Trophoblast cell (in vitro differentiated cells and primary cell): ENCODE measurements around the gene MYO1D.

Experiments
- DNase-seq, 2 donors: peaks; one replicate each; pipeline ENCODE4 v3.0.0-alpha.2; 2016
- H2AFZ ChIP-seq: 2 replicates; pipeline ENCODE4 v1.6.1; 2013; ENCODE audit warnings: low read length, moderate library complexity, mild to moderate bottlenecking; ENCODE audit not compliant: insufficient read depth, poor library complexity
- H2AK5ac ChIP-seq: 2 replicates; pipeline ENCODE4 v1.6.1; 2013; ENCODE audit warnings: mild to moderate bottlenecking, low read length
- H2BK120ac ChIP-seq: 2 replicates; pipeline ENCODE4 v1.6.1; 2013; ENCODE audit warnings: low read length, mild to moderate bottlenecking, moderate library complexity; ENCODE audit not compliant: insufficient read depth, poor library complexity
- H2BK12ac ChIP-seq: 2 replicates; pipeline ENCODE4 v1.6.1; 2013; ENCODE audit warnings: mild to moderate bottlenecking, low read length, moderate library complexity
- H2BK5ac ChIP-seq: 2 replicates; pipeline ENCODE4 v1.6.1; 2013; ENCODE audit warnings: low read length, low read depth, moderate library complexity, mild to moderate bottlenecking; ENCODE audit not compliant: poor library complexity
- H3K14ac ChIP-seq: 2 replicates; pipeline ENCODE4 v1.6.1; 2013; ENCODE audit warnings: mild to moderate bottlenecking, low read length
- H3K18ac ChIP-seq: 2 replicates; pipeline ENCODE4 v1.6.1; 2013; ENCODE audit warnings: mild to moderate bottlenecking, low read length
- H3K23ac ChIP-seq: 2 replicates; pipeline ENCODE4 v1.6.1; 2013; ENCODE audit warnings: low read length
- H3K27ac ChIP-seq: 2 replicates; pipeline ENCODE4 v1.5.1; 2013; ENCODE audit warnings: low read depth, mild to moderate bottlenecking, inconsistent platforms, low read length, moderate library complexity
- H3K27me3 ChIP-seq: 2 replicates; pipeline ENCODE4 v1.6.1; 2013; ENCODE audit warnings: inconsistent platforms, mild to moderate bottlenecking, low read length, moderate library complexity; ENCODE audit not compliant: insufficient read depth
- H3K36me3 ChIP-seq, 2 experiments: 1 replicate in 1 of 2; 2 replicates in 1 of 2; pipeline ENCODE4 v1.6.1; 2013; ENCODE audit warnings: low read length in 2 of 2, mild to moderate bottlenecking in 2 of 2, moderate library complexity in 1 of 2; ENCODE audit not compliant: insufficient read depth in 2 of 2, control insufficient read depth in 1 of 2
- H3K4ac ChIP-seq: 2 replicates; pipeline ENCODE4 v1.6.1; 2013; ENCODE audit warnings: low read depth, mild to moderate bottlenecking, low read length, moderate library complexity
- H3K4me1 ChIP-seq, 2 experiments: 1 replicate in 1 of 2; 2 replicates in 1 of 2; pipeline ENCODE4 v1.6.1; 2013; ENCODE audit warnings: low read length in 2 of 2, mild to moderate bottlenecking in 2 of 2, moderate library complexity in 1 of 2; ENCODE audit not compliant: insufficient read depth in 2 of 2, control insufficient read depth in 1 of 2
- H3K4me2 ChIP-seq: 2 replicates; pipeline ENCODE4 v1.6.1; 2013; ENCODE audit warnings: inconsistent platforms, mild to moderate bottlenecking, low read length, moderate library complexity
- H3K4me3 ChIP-seq: 2 replicates; pipeline ENCODE4 v1.5.1; 2013; ENCODE audit warnings: mild to moderate bottlenecking, low read depth, low read length, inconsistent platforms
- H3K79me1 ChIP-seq: one replicate; pipeline ENCODE4 v1.6.1; 2013; ENCODE audit warnings: low read length
- H3K79me2 ChIP-seq: 2 replicates; pipeline ENCODE4 v1.6.1; 2013; ENCODE audit warnings: low read length, mild to moderate bottlenecking; ENCODE audit not compliant: control insufficient read depth, insufficient read depth, poor library complexity
- H3K9ac ChIP-seq: 2 replicates; pipeline ENCODE4 v1.6.1; 2013; ENCODE audit warnings: mild to moderate bottlenecking, low read length
- H3K9me3 ChIP-seq: 2 replicates; pipeline ENCODE4 v1.6.1; 2013; ENCODE audit warnings: low read depth, mild to moderate bottlenecking, control low read depth, inconsistent platforms, low read length; ENCODE audit not compliant: insufficient read depth
- H4K12ac ChIP-seq: 2 replicates; pipeline ENCODE4 v1.6.1; 2013; ENCODE audit warnings: low read depth, mild to moderate bottlenecking, low read length, moderate library complexity
- H4K8ac ChIP-seq: 2 replicates; pipeline ENCODE4 v1.6.1; 2013; ENCODE audit warnings: low read depth, mild to moderate bottlenecking, low read length, moderate library complexity
- H4K91ac ChIP-seq: one replicate; pipeline ENCODE4 v1.6.1; 2013; ENCODE audit warnings: low read depth, mild to moderate bottlenecking, low read length, moderate library complexity
- WGBS: extraction: QIAGEN DNeasy Blood & Tissue Kit; methylation state at CpG from one replicate; pipeline ENCODE4 v1.1.7; 2013; ENCODE audit warnings: missing lambda C conversion rate; ENCODE audit not compliant: insufficient read length, insufficient coverage; ENCODE audit errors: extremely low coverage; 5-methylcytosine and 5-hydroxymethylcytosine counted together

The MYO1D gene

GRCh38 chr17:32498391-32498790 is 378.5 kb downstream of the MYO1D start:
- Histone ChIP-seq H2BK5ac (no peak overlapping the region), H2AK5ac (no peak overlapping the region), H3K14ac (no peak overlapping the region), H3K9ac (no peak overlapping the region), H3K79me1 (no peaks in the 10 kb centered on the region), H2BK120ac (no peak overlapping the region), H4K12ac (no peak overlapping the region), H3K79me2 (no peaks in the 10 kb centered on the region), H3K4ac (no peak overlapping the region), H3K27ac (no peak overlapping the region), H3K18ac (no peak overlapping the region), H3K27me3 (no peaks in the 10 kb centered on the region), H3K9me3 (no peaks in the 10 kb centered on the region), H3K4me1 (peaks cover 4 to 8% of the 10 kb centered on the region in 2 experiments), H4K91ac (no peak overlapping the region), H2BK12ac (no peak overlapping the region), H4K8ac (no peak overlapping the region), H3K4me3 (no peak overlapping the region), H3K23ac (no peak overlapping the region), H3K4me2 (no peak overlapping the region), H2AFZ (no peak overlapping the region), H3K36me3 (no peaks in the 10 kb centered on the region)
- no CpG with 5 or more reads among the region's 9 CpGs for WGBS
- DNase-seq, result no peak

DNA sequence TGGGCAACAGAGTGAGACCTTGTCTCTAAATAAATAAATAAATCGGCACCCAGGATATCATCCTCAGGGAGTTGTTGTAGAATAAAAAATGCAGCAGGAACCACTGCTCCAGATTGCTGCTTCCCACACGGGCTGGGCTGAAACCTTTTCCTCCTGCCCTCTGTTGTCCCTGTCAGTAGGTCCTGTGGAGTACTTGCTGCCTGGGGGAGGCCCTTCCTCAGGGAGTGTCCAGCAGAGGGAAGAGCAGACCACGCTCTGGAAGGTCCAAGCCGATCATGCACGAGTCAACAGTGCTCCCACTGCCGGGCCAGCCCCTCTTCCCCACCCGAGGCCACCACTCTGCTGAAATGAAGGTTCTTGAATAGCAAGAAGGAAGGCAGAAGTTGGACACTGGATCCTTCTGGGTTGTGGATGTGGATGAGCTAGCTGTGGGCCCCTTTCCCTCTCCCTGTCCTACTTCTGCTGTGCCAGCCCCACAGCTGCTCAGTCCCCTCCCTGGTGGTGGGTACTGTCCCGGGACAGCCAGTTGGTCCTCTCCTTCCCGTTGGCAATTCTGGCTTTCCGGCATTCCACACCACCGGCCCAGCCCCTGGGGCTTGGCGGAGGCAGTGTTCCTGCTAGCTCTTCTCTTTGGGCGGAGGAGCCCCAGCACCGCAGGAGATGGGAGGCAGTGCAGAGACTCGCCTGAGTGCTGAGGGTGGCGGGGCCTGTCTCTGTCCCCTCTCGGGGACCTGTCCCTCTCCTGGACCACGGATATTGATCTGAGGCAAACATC is 379.3 kb downstream of the MYO1D start:
- no peaks in the 10 kb centered on the region for H3K9me3 ChIP-seq
- H3K9ac ChIP-seq, result no peak overlapping the region
- no peak overlapping the region for H4K8ac ChIP-seq
- H3K4me2 ChIP-seq, result no peak overlapping the region
- no peak overlapping the region for H3K4me3 ChIP-seq
- H3K36me3 ChIP-seq, result no peaks in the 10 kb centered on the region
- peaks cover 4 to 8% of the 10 kb centered on the region in 2 experiments for H3K4me1 ChIP-seq
- no peaks in the 10 kb centered on the region for H3K79me1 ChIP-seq
- no peak overlapping the region for H3K23ac ChIP-seq
- H4K91ac ChIP-seq, result no peak overlapping the region
- H2BK120ac ChIP-seq, result no peak overlapping the region
- H3K27me3 ChIP-seq, result no peaks in the 10 kb centered on the region
- H3K18ac ChIP-seq, result no peak overlapping the region
- H2AK5ac ChIP-seq, result no peak overlapping the region
- no peak overlapping the region for H2BK5ac ChIP-seq
- DNase-seq, result peak in 1 of 2 donors; percentile 55
- H3K79me2 ChIP-seq, result no peaks in the 10 kb centered on the region
- H4K12ac ChIP-seq, result no peak overlapping the region
- no peak overlapping the region for H3K4ac ChIP-seq
- WGBS, result no CpG with 5 or more reads among the region's 18 CpGs
- H3K14ac ChIP-seq, result no peak overlapping the region
- no peak overlapping the region for H2BK12ac ChIP-seq
- no peak overlapping the region for H3K27ac ChIP-seq
- no peak overlapping the region for H2AFZ ChIP-seq

DNA sequence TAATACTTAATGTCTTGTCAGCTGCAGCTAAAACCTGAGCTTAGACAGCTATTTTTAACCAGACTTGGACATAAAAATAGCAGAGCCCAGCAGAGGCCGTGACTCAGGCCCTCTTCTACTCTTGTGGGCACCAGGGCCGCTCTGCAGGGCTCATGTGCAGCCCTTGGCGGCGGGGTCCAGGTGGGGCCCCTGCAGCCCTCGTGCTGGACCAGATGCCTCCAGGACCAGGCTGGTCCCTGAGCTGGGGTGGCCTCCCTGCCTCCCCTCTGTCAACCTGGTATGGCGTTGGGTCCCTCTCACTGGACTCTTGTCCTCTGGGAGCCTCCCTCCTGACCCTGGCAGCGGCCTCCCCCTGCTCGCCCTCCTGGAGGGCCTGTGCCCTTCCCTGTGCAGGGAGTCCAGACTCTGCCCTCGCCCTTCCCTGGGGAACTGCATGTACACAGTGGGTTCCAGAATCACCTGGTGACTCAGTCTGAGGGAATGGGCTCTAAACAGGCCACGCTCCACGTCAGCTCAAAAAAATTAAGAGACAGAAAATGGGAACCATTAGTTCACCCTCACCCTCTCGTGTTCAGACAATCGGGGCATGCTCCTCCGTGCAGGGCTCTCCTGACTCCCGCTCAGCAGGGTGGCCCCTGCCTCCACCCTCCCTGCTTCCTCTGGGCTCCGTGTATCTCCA is 380.4 kb downstream of the MYO1D start:
- DNase-seq, result peak; percentile 49 to 82

DNA sequence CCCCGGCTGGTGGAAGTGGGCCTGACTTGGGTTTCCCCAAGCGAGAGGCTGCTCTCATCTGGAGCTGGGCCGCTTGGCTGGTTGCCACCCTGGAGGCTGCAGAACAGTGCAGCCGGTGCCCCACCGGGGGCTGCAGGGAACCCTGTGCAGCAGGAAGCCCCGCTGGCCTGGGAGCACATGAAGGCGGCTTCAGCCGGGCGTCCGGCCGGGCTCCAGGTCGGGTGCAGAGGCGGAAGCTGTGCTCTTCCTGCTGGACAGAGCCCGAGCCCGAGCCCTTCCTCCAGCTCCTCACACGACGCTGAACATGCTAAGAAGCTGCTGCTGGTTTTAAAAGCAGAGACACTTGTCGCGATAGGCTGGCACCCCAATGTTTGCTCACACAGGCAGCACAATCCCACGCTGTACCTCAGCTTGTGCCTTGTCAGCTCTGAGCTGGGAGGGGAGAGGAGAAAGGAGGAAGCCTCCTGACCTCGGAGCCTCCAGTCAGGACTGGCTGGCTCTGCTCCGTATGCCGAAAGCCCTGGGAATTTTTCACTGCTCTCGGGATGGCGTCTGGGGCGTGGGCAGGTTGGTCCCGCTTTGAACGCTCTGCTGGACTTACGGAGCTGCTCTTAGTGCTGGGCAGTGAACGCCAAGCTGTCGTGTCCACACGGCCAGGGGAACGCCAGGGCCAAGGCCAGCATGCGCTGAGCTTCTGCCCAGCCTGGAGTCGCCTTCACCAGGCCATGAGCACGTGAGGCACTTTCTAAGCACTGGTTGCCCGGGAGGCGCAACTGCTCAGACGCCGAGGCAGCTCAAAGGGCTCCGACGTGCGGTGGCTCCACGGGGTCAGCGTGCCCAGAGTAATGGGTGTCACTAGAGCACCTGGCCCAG is 381.3 kb downstream of the MYO1D start:
- no CpG with 5 or more reads among the region's 45 CpGs for WGBS
- no peak overlapping the region for H3K23ac ChIP-seq
- H3K9me3 ChIP-seq, result no peaks in the 10 kb centered on the region
- H2AK5ac ChIP-seq, result no peak overlapping the region
- H3K79me1 ChIP-seq, result no peaks in the 10 kb centered on the region
- H3K36me3 ChIP-seq, result no peaks in the 10 kb centered on the region
- H3K18ac ChIP-seq, result no peak overlapping the region
- H3K4me1 ChIP-seq, result peaks cover 4 to 8% of the 10 kb centered on the region in 2 experiments
- no peak overlapping the region for H3K9ac ChIP-seq
- peak overlapping the region; percentile 35 for H4K12ac ChIP-seq
- no peaks in the 10 kb centered on the region for H3K27me3 ChIP-seq
- no peak overlapping the region for H3K14ac ChIP-seq
- no peaks in the 10 kb centered on the region for H3K79me2 ChIP-seq
- no peak overlapping the region for H2BK5ac ChIP-seq
- peak overlapping the region; percentile 35 for H2AFZ ChIP-seq
- no peak overlapping the region for H2BK12ac ChIP-seq
- H3K4me2 ChIP-seq, result no peak overlapping the region
- no peak overlapping the region for H3K4me3 ChIP-seq
- H2BK120ac ChIP-seq, result no peak overlapping the region
- no peak overlapping the region for H4K91ac ChIP-seq
- no peak overlapping the region for H4K8ac ChIP-seq
- no peak overlapping the region for H3K4ac ChIP-seq
- no peak overlapping the region for H3K27ac ChIP-seq
- DNase-seq, result no peak

More for the DNA sequence above, 380.4 kb downstream of the MYO1D start:
- Histone ChIP-seq H3K27ac (no peak overlapping the region), H2AFZ (no peak overlapping the region), H3K9ac (no peak overlapping the region), H3K79me1 (no peaks in the 10 kb centered on the region), H3K4me3 (no peak overlapping the region), H3K27me3 (no peaks in the 10 kb centered on the region), H2BK12ac (no peak overlapping the region), H3K36me3 (no peaks in the 10 kb centered on the region), H3K14ac (no peak overlapping the region), H3K4ac (no peak overlapping the region), H2AK5ac (no peak overlapping the region), H4K12ac (no peak overlapping the region), H2BK120ac (no peak overlapping the region), H3K9me3 (no peaks in the 10 kb centered on the region), H2BK5ac (no peak overlapping the region), H3K23ac (no peak overlapping the region), H3K18ac (no peak overlapping the region), H3K4me1 (peaks cover 4 to 8% of the 10 kb centered on the region in 2 experiments), H3K79me2 (no peaks in the 10 kb centered on the region), H3K4me2 (no peak overlapping the region), H4K8ac (no peak overlapping the region), H4K91ac (no peak overlapping the region)
- WGBS, result no CpG with 5 or more reads among the region's 16 CpGs
